OCI-LY7 (cell line): ENCODE results near the gene STXBP5.

Source experiments
- EZH2phosphoT487 ChIP-seq: fragments of 200-600 bp; sonication (generic); IDR thresholded peaks from 2 replicates; pipeline ENCODE4 v1.6.1; 2018; ENCODE audit warnings: low read depth, borderline replicate concordance, mild to moderate bottlenecking, mixed run types, antibody characterized with exemption, low read length, moderate library complexity, mixed read lengths
- TF ChIP-seq, protein P1 (sequence below): fragments of 200-600 bp; sonication (generic); conservative IDR thresholded peaks from 2 replicates; pipeline ENCODE4 v1.5.1; 2014; ENCODE audit warnings: mild to moderate bottlenecking, antibody characterized with exemption, low read length, moderate library complexity, mixed read lengths

DNA sequence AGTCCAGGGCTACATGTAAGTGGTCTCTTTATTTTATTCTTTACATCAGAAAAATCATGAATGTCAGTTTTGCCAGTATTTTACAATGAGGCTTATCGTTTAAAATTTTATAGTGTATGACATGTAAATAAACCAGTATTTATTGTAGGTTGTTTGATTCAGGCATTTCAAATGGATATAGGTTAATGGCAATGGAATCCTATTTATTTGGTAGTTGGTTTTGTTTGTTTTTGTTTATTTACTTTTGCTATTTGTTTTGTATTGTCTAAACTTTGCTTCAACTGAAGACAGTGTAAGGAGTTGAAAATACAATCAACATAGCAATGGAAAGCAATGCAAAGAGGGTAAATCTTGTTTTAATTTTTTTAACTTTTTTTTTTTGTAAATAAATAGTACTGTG, 185.2 kb downstream of the STXBP5 start:
- TF ChIP-seq, protein P1, sequence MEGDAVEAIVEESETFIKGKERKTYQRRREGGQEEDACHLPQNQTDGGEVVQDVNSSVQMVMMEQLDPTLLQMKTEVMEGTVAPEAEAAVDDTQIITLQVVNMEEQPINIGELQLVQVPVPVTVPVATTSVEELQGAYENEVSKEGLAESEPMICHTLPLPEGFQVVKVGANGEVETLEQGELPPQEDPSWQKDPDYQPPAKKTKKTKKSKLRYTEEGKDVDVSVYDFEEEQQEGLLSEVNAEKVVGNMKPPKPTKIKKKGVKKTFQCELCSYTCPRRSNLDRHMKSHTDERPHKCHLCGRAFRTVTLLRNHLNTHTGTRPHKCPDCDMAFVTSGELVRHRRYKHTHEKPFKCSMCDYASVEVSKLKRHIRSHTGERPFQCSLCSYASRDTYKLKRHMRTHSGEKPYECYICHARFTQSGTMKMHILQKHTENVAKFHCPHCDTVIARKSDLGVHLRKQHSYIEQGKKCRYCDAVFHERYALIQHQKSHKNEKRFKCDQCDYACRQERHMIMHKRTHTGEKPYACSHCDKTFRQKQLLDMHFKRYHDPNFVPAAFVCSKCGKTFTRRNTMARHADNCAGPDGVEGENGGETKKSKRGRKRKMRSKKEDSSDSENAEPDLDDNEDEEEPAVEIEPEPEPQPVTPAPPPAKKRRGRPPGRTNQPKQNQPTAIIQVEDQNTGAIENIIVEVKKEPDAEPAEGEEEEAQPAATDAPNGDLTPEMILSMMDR, result no peak
- no peak for TF ChIP-seq EZH2phosphoT487
